A549 (cell line): ENCODE data around the gene AHI1. TPM values are rescaled to one million over a fixed set of nuclear protein-coding genes. Genes with fewer than 3 reads are reported as not detected.

Experiments
- ATAC-seq, 2 experiments: fragments of 200-7000 bp in 1 of 2; fragments of >200 bp in 1 of 2; cut with Nextera tagmentation in 1 of 2; cut with Tn5 transposase in 1 of 2; 3 replicates each; pipeline versions ENCODE4 v1.8.0 to v1.9.1; 2018 to 2020; ENCODE audit warnings: mild to moderate bottlenecking in 1 of 2, moderate library complexity in 1 of 2
- CTCF ChIA-PET: fragments of 300-600 bp; sonication (Branson Sonifier 250); formaldehyde crosslinking; extraction: SDS; loops from one replicate; lab custom pipeline; 2021; ENCODE audit warnings: antibody characterized with exemption, inconsistent platforms; lab: Yijun Ruan, JAX
- POLR2A ChIA-PET: fragments of 350-600 bp; formaldehyde crosslinking; extraction: SDS; loops from one replicate; lab custom pipeline; 2021; ENCODE audit warnings: antibody characterized with exemption, inconsistent platforms; lab: Yijun Ruan, JAX
- DNase-seq, 2 experiments: peaks; one replicate each; pipeline versions ENCODE4 v3.0.0 to v3.0.0-alpha.2; 2011 to 2016; ENCODE audit warnings: low read depth in 1 of 2, low spot score in 1 of 2
- FAIRE-seq: peaks from 2 replicates; lab custom pipeline; 2011; peaks lifted over from hg19 to GRCh38; lab: Jason Lieb, UNC
- H3K27ac ChIP-seq, 2 experiments: fragments of >200 bp; sonication (Bioruptor Twin); formaldehyde crosslinking; 3 replicates each; pipeline ENCODE4 v1.5.1; 2016 to 2017
- H3K4me1 ChIP-seq: fragments of >200 bp; sonication (Bioruptor Twin); formaldehyde crosslinking; 3 replicates; pipeline ENCODE4 v1.6.1; 2016
- H3K4me2 ChIP-seq: fragments of >200 bp; sonication (Bioruptor Twin); formaldehyde crosslinking; 3 replicates; pipeline ENCODE4 v1.6.1; 2016
- H3K4me3 ChIP-seq: fragments of >200 bp; sonication (Bioruptor Twin); formaldehyde crosslinking; 3 replicates; pipeline ENCODE4 v1.5.1; 2016
- H3K9me3 ChIP-seq: fragments of >200 bp; sonication (Bioruptor Twin); formaldehyde crosslinking; 3 replicates; pipeline ENCODE4 v1.6.1; 2016
- BHLHE40 ChIP-seq: IDR thresholded peaks from 2 replicates; pipeline ENCODE4 v1.6.1; 2012; ENCODE audit warnings: low read depth, low read length, inconsistent platforms
- CBX2 ChIP-seq: fragments of 200-600 bp; sonication (generic); IDR thresholded peaks from 2 replicates; pipeline ENCODE4 v1.6.1; 2016; ENCODE audit warnings: low read depth, mild to moderate bottlenecking, borderline replicate concordance
- CBX8 ChIP-seq: fragments of 200-600 bp; sonication (generic); IDR thresholded peaks from 2 replicates; pipeline ENCODE4 v1.6.1; 2016
- CHD2 ChIP-seq: fragments of 150-350 bp; IDR thresholded peaks from 2 replicates; pipeline ENCODE4 v1.6.1; 2014; ENCODE audit warnings: low read length; ENCODE audit not compliant: partially characterized antibody
- EHMT2 ChIP-seq: fragments of 200-600 bp; sonication (generic); IDR thresholded peaks from 2 replicates; pipeline ENCODE4 v1.6.1; 2016; ENCODE audit warnings: antibody characterized with exemption, low read depth, mild to moderate bottlenecking, moderate library complexity
- FOSB ChIP-seq: fragments of 250-450 bp; sonication (Bioruptor Pico); IDR thresholded peaks from 2 replicates; pipeline ENCODE4 v1.5.0; 2020; ENCODE audit warnings: mild to moderate bottlenecking, moderate library complexity
- FOXS1 ChIP-seq: fragments of 250-450 bp; sonication (Bioruptor Pico); IDR thresholded peaks from 2 replicates; pipeline ENCODE4 v1.5.0; 2020; ENCODE audit warnings: mild to moderate bottlenecking, moderate library complexity
- HEYL ChIP-seq: fragments of 250-450 bp; sonication (Bioruptor Pico); IDR thresholded peaks from 2 replicates; pipeline ENCODE4 v1.8.0; 2021; ENCODE audit warnings: mild to moderate bottlenecking, moderate library complexity
- HOXB5 ChIP-seq: fragments of 250-450 bp; sonication (Bioruptor Pico); IDR thresholded peaks from 2 replicates; pipeline ENCODE4 v1.5.0; 2020; ENCODE audit warnings: mild to moderate bottlenecking, moderate library complexity
- KDM1A ChIP-seq: fragments of 200-600 bp; sonication (generic); IDR thresholded peaks from 2 replicates; pipeline ENCODE4 v1.6.1; 2016; ENCODE audit warnings: low read depth, mild to moderate bottlenecking
- MAFK ChIP-seq: fragments of 450-650 bp; IDR thresholded peaks from 2 replicates; pipeline ENCODE4 v1.6.1; 2014; ENCODE audit not compliant: partially characterized antibody
- RAD21 ChIP-seq, 2 experiments: fragments of >200 bp in 1 of 2; sonication (Bioruptor Twin) in 1 of 2; formaldehyde crosslinking in 1 of 2; IDR thresholded peaks in 1 of 2; conservative IDR thresholded peaks in 1 of 2; 2 replicates in 1 of 2; 3 replicates in 1 of 2; pipeline ENCODE4 v1.6.1; 2012 to 2018; ENCODE audit warnings: inconsistent platforms in 1 of 2
- SMC3 ChIP-seq: fragments of >200 bp; sonication (Bioruptor Twin); formaldehyde crosslinking; IDR thresholded peaks from 3 replicates; pipeline ENCODE4 v1.6.1; 2018; ENCODE audit warnings: inconsistent platforms
- TP53 ChIP-seq: fragments of 250-450 bp; sonication (Bioruptor Pico); IDR thresholded peaks from 2 replicates; pipeline ENCODE4 v1.5.0; 2021; ENCODE audit warnings: mild to moderate bottlenecking, moderate library complexity
- ZFP36 ChIP-seq: fragments of 450-650 bp; IDR thresholded peaks from 2 replicates; pipeline ENCODE4 v1.6.1; 2014; ENCODE audit warnings: borderline replicate concordance; ENCODE audit not compliant: partially characterized antibody
- ZNF302 ChIP-seq: fragments of 250-450 bp; sonication (Bioruptor Pico); IDR thresholded peaks from 2 replicates; pipeline ENCODE4 v1.9.0; 2021; ENCODE audit warnings: inconsistent platforms, mild to moderate bottlenecking, moderate library complexity
- WGBS: methylation state at CpG from one replicate; pipeline ENCODE4 v1.1.6; 2017; ENCODE audit errors: missing lambda C conversion rate; 5-methylcytosine and 5-hydroxymethylcytosine counted together
- polyA plus RNA-seq, 4 experiments: library from polyadenylated mRNA; depleted of rRNA in 3 of 4; stranded (reverse); fragments of >200 nt; fragmentation: RNase III in 1 of 4; extraction: RNeasy Plus Mini Kit Qiagen cat#74134 plus additional on column Dnase treatment in 1 of 4; gene quantifications; 2 replicates in 3 of 4; 3 replicates in 1 of 4; pipeline ENCODE4 v1.2.3, GENCODE V29; 2011 to 2017
- TF ChIP-seq, protein P1 (sequence below): fragments of 200-600 bp; sonication (generic); IDR thresholded peaks from 2 replicates; pipeline ENCODE4 v1.6.1; 2016; ENCODE audit warnings: antibody characterized with exemption, mild to moderate bottlenecking, moderate library complexity
- TF ChIP-seq, protein P2 (sequence below): fragments of 250-450 bp; sonication (Bioruptor Pico); IDR thresholded peaks from 2 replicates; pipeline ENCODE4 v1.5.0; 2020; ENCODE audit warnings: low read depth, mild to moderate bottlenecking, moderate library complexity

Gene AHI1
- polyA plus RNA-seq, 2 of the 4 experiments (the other 2 are of a cell fraction): 24.7 to 50.8 TPM

- ATAC-seq (no peak), DNase-seq (no peak), FAIRE-seq (no peak)
- 81% methylated on average over 3 of the region's 3 CpGs for WGBS
- Histone ChIP-seq H3K4me2 (no peak overlapping the region), H3K27ac (no peak overlapping the region), H3K9me3 (no peaks in the 10 kb centered on the region), H3K4me1 (no peaks in the 10 kb centered on the region), H3K4me3 (no peak overlapping the region)
- ChIA-PET CTCF (no interaction called here), POLR2A (no interaction called here)
- TF ChIP-seq TP53 (CRISPR knock-in tag) (no peak), SMC3 (no peak), KDM1A (no peak), ZFP36 (no peak), EHMT2 (no peak), MAFK (no peak), ZNF302 (CRISPR knock-in tag) (no peak), BHLHE40 (no peak)
Observed at GRCh38 chr6:135322427-135323201, 174.9 kb downstream of the AHI1 start.

GRCh38 chr6:135320721-135321621 is 176.6 kb downstream of the AHI1 start:
- Histone ChIP-seq H3K9me3 (no peaks in the 10 kb centered on the region), H3K4me1 (no peaks in the 10 kb centered on the region), H3K4me3 (no peak overlapping the region), H3K4me2 (no peak overlapping the region), H3K27ac (no peak overlapping the region)
- ChIA-PET CTCF (no interaction called here), POLR2A (no interaction called here)
- FAIRE-seq (no peak), DNase-seq (no peak), ATAC-seq (no peak)
- WGBS: 87% methylated on average over 8 of the region's 8 CpGs
- TF ChIP-seq CBX2 (no peak), CHD2 (no peak), BHLHE40 (no peak), FOXS1 (CRISPR knock-in tag) (no peak), HOXB5 (no peak), FOSB (CRISPR knock-in tag) (no peak), RAD21 (conservative IDR thresholded peaks at IDR 0.05 in 1 of 2, IDR thresholded peaks at IDR 0.05 in 1 of 2) (no peak), CBX8 (no peak), EHMT2 (no peak), HEYL (CRISPR knock-in tag) (no peak), ZNF302 (CRISPR knock-in tag) (no peak)
- TF ChIP-seq, protein P1, sequence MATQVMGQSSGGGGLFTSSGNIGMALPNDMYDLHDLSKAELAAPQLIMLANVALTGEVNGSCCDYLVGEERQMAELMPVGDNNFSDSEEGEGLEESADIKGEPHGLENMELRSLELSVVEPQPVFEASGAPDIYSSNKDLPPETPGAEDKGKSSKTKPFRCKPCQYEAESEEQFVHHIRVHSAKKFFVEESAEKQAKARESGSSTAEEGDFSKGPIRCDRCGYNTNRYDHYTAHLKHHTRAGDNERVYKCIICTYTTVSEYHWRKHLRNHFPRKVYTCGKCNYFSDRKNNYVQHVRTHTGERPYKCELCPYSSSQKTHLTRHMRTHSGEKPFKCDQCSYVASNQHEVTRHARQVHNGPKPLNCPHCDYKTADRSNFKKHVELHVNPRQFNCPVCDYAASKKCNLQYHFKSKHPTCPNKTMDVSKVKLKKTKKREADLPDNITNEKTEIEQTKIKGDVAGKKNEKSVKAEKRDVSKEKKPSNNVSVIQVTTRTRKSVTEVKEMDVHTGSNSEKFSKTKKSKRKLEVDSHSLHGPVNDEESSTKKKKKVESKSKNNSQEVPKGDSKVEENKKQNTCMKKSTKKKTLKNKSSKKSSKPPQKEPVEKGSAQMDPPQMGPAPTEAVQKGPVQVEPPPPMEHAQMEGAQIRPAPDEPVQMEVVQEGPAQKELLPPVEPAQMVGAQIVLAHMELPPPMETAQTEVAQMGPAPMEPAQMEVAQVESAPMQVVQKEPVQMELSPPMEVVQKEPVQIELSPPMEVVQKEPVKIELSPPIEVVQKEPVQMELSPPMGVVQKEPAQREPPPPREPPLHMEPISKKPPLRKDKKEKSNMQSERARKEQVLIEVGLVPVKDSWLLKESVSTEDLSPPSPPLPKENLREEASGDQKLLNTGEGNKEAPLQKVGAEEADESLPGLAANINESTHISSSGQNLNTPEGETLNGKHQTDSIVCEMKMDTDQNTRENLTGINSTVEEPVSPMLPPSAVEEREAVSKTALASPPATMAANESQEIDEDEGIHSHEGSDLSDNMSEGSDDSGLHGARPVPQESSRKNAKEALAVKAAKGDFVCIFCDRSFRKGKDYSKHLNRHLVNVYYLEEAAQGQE: no peak
- TF ChIP-seq, protein P2, sequence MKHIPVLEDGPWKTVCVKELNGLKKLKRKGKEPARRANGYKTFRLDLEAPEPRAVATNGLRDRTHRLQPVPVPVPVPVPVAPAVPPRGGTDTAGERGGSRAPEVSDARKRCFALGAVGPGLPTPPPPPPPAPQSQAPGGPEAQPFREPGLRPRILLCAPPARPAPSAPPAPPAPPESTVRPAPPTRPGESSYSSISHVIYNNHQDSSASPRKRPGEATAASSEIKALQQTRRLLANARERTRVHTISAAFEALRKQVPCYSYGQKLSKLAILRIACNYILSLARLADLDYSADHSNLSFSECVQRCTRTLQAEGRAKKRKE (CRISPR knock-in tag): no peak
